Measurements from ENCODE around the gene NSDHL.

Gene NSDHL

DNA sequence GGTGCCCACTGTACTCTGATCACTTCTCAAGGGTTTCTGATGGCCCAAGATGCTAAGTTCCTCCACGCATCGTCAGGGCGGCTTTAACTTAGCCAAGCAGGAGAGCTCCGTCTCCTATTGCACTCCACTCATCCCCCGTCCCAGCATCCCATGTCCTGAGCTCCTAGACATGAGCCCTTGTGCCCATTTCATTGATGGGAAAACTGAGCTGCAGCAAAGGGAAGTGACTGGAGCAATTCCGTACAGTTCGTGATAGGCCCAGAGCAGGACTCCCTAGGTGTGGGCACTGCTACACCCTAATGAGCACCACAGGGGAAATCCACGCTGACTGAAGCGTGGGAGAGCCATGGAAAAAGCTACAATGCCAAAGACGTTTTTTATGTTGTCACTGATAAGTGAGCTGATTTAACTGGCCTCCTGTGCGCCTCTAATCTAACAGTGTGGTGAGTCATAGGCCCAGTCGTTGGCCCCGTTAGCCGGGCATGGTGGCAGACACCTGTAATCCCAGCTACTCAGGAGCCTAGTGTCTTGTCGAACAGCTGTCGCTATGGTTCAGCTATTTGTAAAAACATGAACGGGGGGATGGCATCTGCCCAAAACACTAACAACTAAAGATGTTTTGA lies 14.9 kb downstream of the NSDHL start:
- no peak for DNase-seq

DNA sequence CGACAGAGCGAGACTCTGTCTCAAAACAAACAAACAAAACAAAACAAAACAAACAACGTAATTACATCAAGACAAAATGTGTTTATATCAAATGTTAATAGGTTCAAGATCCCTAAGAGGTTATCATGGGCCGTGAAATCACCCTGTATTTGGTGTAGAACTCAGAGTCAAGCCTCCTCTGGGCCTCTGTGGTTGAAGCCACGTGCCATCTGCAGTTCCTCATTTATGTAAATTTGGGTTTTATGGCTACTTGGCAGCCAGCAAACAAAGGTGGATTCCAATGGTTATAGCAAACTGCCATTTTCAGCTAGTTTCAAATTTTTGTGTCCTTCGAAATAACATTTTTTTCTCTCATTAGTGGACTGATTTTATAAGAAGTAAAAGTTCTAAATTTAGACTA lies 16.4 kb downstream of the NSDHL start:
- DNase-seq, result no peak

DNA sequence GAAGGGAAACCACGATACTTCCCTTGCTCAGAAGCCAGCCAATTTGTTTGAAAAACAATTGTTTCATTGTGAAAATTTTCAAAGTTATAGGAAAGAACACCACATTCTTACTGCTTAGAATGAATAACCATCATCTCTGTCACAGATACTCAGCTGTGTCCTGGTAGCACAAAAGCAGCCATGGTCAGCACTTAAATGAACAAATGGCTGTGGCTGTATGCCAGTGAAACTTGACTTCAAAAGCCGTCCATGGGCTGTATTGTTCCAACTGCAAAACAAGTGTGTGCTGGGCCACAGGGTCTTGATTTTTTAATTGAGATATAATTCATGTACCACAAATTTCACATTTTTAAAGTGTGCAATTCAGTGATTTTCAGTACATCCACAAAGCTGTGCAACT lies 19.6 kb downstream of the NSDHL start:
- DNase-seq, result no peak

DNA sequence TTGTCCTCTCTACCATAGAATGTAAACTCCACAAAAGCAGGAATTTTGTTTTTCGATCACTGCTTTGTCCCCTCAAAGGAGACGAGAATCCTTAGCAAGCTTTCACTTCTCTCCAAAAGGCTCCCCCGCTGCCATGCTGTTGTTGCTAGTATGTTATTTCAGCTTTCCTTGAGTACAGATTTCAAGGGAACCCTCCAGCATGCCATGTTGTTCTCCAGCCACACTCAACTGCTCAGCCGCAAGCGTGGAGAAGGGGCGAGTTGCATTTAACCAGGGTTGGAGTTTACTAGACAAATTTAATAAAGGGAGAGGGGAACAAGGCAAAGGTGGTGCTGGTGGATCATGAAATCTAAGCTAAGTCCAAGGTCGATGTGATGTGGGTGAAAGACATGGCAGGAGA lies 23.1 kb downstream of the NSDHL start:
- no peak for DNase-seq

DNA sequence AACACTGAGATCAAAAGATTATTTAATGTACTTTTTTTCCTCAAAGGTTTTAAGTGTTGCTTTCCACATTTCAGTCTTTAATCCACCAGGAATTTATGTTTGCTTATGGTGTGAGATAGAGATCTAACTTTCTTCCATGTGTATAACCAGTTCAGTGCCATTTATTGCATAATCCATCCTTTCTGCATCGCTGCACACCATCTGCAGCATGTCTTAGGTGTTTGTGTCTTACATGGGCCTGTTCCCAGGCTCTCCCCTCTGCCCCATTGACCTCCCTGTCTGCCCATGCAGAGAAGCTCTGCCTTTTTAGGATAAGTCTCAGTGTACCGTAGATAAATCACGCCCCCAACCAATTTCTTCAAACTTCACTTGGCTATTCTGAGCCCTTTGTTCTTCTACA lies 30.3 kb downstream of the NSDHL start:
- DNase-seq, result no peak

DNA sequence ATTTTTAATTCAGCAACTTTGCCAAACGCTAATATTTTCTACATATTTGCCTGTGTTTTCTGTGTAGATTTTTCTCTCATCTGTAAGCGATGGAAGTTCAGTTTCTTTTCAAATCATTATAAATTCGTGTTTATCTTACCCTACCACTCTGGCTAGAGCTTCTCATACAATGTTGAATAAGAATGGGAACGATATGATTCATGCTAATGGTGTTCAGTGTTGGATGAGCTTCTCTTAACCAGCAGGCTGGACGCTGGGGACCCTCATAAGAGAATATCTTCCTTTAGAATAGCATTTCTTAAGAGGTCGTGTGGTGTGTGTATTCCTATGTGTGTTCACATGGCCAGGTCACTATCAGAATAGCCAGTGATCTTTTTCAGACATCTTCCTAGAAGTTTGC lies 31.0 kb downstream of the NSDHL start:
- no peak for DNase-seq

DNA sequence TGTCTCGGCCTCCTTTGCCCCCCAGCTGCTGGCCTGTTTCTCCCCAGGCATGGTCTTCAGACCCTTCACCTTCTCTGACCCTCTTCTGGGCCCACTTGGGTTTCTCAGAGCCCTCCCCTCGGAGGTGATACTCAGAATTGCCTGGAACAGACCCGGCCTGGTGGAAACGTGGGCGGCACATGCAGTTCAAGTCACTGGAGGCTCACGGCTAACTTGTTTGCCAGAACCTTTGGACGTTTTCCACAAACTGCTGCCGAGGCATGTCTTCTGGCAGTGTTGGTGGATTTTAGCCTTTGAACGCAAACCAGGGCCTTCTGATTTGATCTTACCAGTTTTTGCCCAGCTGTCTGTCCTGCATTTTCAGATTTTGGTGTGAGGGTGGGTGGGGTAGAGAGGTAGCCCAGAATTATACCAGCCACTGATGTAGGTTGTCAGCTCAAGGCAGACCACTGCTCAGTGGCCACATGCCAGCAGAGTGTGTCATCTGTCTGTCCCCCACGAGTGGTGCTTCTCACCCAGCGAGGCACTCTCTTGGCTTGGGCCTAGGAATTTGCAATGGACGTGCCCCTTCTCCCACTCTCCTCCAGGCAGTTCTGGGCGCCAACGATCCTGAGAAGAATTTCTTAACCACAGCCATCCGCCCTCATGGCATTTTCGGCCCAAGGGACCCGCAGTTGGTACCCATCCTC lies 34.5 kb downstream of the NSDHL start:
- DNase-seq, result no peak

DNA sequence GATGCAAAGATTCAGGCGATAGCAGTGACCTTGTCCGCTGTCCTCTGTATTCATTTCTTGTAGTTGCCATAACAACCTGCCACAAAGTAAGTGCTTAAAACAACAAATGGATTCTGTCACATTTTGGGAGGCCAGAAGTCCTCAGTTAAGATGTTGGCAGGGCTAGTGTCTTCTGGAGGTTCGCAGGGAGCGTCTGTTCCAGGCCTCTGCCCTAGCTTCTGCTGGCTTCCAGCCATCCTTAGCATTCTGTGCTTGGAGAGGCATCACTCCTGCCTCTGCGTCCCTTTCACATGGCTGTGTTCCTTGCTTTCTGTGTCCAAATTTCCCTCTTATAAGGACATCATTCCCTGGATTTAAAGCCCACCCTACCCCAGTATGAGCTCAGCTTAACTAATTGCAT lies 35.5 kb downstream of the NSDHL start:
- DNase-seq, result no peak

DNA sequence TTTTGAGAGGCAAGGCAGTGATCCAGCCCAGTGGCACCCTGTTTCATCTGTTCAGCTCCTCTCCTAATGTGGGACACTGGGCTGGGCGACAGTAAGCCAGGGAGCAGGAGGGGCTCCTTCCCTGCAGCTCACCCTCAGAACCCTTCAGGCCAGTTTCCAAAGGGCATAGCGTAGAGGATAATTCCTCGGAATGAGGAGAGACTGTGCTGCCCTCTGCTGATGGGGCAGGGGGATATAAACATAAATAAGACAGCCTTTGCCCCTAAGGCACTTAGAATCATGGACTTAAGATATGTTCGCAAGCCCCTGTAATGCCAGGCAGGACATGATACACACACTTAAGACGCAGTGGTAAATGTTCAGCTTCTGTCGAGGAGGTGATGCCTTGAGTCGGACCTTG lies 39.1 kb downstream of the NSDHL start:
- no peak for DNase-seq

DNA sequence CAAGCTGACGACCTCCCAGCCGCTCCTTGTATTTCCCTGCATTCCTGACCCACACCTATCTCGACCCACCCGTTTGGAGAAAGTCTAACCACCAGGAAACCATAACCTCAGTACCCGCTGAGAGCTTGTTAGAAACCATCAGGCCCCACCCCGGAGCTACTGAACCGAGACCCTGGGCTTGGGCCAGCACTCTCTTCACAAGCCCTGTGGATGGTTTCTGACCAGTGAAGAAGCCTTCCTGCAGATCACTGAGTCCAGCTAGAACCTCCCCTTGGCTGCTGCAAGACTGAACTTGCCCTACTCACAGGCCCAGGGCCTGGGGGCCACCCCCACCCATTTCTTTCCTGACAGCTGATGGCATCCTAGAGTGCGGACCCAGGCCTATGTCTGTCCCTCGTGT lies 40.4 kb downstream of the NSDHL start:
- no peak for DNase-seq

DNA sequence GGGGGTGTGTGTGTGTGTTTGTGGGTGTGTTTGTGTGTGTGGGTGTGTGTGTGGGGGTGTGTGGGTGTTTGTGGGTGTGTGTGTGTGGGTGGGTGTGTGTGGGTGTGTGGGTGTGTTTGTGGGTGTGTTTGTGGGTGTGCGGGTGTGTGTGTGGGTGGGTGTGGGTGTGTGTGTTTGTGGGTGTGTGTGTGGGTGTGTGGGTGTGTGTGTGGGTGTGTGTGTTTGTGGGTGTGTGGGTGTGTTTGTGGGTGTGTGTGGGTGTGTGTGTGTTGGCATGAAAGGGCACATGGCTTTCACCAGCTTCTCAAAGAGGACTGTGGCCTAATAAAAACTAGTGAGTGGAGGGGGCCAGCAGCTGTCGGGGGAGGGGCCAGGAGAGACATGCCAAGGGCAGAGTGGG lies 41.7 kb downstream of the NSDHL start:
- no peak for DNase-seq

DNA sequence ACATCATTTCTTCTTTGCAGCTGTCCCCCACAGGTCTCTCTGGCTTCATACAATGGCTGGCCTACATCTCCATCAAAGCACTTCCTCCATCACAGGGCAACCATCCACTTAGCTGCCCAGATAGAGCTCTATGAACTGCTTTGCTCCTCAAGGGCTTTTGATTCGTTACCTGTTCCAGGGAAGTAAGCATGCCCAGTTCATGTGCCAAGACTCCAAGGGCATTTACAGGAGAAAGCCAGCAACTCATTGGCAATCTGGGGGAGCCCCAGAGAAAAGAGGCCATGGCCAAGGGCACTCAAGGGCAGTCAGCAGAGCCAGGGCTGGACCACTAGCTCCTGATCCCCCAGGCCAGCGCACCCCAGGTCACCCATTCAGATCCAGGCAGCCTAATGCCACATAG lies 42.5 kb downstream of the NSDHL start:
- no peak for DNase-seq

DNA sequence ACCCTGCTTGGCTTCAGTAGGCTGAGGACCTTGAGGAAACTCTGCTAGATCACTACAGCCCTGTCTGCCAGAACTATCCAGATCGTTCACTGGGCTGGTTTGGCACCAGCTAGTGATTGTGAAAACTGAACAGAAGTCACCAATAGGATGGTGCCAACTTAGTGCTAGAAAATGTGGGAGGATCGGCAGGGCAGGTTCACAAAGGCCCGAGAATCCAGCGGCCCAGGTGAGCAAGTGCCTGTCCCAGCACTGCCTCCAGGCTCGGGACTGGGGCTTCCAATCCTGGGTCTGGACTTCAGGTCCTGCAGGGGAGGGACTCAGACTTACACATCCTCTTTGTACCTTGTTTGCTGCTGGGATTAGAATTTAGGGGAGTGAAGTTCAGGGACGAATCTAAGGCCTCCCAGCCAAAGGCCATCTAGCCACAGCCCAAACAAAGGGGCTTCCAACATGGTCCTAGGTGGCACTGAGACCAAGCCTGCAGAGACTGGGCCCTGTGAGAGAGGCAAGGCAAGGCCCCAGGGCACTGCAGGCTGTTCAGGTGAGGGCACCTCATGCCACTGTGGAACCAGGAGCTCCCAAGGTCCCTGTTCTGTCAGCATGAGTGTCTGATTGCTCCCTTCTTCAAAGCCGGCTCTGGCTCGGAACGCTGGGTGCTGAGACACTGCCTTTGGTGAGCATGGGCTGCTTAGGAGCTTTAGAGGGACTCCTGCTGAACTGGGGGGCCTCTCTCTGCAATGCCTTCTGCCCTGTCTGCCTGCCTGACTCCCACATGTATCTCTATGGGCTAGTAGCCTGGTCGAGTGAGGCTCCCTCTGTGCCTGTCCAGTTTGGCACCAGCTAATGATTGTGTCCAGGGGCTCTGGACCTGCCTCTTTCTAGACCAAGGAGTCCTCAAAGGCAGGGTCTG lies 46.3 kb downstream of the NSDHL start:
- no peak for DNase-seq

DNA sequence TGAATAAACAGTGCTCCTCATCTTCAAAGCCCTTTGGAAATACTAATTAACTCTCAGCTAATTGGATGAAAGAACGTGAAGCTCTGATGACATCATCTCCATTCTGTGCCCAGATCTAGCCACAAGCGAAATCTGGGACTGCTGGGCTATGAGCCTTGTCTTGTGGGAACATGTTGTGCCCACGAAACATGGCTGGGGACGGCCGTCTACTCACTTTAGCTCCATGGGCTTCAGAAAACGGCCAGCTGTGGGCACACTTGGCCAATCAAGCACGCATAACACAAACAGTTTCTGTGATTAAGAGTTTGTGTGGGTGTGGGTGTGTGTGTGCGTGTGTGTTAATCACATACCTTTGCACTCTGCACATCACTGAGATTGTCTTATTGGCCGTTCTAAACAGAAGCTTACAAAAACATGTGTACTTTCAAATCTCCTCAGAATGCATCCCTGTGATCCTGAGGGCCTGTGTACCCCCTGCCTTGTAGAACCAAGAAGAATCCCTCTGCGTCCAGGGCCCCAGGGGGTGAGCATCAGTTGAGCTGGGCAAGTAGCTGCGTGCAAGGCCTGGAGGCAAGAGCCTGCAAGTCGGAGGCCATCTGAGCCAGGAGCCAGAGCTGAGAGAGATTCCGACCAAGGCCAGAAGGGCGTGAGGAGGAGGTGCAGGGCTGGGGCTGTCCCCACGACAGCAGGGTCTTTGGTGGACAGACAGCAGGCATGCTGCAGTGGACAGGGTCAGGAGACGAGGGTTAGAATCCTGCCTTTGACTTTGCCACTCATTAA lies 48.3 kb downstream of the NSDHL start:
- DNase-seq, result no peak

DNA sequence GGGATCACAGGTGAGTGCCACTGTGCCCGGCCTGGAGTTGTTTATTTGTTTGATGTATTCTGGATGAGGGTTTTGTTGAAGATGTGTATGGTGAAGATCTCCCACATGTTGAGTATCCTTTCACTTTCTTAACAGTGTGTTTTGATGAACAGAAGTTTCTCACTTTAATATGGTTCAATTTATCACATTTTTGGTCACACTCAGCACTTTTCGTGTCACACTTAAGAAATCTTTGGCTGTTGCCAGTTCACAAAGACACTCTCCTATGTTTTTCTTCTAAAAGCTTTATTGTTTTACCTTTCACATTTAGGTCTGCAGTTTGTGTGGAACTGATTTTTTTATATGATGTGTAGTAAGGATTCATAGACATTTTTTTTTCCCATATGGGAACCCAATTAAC lies 50.4 kb downstream of the NSDHL start:
- no peak for DNase-seq

DNA sequence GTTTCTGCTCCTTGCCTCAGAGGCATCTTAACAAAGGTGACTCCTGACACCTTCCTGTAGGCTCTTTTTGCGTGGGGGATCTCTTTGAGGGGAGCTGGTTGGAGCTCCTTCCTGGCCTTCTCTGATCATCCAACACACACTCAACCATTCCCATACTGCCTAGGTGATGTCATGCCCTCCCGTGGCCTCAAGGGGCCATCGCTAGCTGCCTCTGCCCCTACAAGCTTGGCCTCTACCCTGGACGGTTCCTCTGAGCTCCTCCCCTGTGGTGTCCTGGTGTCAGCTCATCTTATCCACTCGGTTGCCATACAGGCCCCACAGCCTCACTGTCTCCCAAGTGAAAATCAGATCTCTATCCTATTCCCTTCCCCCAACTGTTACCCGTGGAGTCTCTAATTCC lies 53.3 kb downstream of the NSDHL start:
- DNase-seq, result no peak

DNA sequence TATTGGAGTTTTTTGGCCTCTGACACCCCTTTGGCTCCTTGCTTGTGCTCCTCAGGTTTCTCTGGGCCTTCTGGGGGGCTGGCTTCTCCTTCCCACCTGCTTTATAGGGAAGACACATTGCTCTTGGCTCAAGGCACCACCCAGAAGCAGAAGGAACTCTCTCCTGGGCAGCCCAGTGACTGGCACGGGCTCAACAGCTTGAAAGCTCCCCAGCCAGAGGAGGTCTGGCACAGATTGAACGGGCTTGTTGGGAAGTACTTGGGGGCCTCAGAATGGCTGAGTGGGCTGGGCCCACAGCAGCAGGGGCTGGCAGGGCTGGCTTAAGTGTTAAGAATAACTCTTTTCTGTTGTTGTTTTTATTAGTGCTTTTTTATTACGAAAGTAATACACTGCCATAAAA lies 55.9 kb downstream of the NSDHL start:
- no peak for DNase-seq

DNA sequence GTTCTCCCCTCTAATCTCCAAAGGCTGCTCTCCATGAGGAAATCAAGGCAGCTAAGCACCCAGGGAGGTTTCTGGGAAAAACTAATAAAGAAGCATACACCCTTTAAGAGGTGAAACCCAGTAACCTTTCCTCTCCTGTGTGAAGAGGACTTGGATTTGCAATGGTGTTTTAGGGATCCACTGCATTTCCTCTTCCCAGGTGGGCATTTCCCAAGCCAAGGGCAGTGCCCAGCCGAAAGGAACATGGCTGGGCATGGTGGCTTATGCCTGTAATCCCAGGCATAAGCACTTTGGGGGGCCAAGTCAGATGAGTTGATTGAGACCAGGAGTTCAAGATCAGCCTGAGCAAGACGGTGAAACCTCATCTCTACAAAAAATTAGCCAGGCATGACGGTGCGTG lies 61.6 kb downstream of the NSDHL start:
- DNase-seq, result no peak

DNA sequence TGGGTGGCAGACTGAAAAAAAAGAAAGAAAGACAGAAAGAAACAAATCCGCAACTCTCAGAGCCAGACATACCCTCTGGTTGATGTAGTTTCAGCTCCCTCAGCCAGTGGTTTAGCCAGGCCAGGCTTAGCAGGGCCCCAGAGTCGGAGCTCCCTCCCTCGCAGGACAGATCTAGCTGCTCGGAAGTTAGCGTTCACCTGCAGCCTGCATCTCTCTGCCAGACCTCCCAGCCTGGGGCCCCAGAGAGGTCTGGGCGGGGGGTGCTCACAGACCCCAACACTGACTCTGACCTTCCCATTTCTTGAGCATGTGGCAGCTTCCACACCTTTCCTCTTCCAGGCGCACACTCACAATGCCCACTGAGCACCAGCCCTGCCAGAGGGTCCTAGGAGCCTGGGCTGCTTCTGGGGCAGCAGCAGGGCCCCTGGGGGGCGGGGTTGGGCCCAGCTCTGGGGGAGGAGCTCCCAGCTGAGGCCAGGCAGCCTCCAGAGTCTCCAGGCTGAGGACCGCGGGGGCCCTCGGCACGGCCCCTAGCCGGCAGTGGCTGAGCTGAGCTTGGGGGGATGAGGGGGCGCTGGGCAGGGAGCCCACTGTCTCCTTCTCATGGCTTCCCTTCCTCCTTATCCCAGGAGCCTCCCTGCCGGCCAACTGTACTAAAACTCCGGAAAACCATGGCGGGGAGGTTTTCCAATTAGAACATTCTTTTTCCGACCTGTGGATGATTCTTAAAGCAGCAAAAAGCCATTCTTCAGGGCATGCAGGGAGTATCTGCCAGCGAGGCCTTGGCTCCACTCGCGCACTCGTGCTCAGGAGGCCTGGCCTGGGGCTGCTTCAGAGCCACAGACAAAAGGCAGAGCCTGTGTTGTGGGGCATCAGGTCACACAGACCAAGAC lies 62.4 kb downstream of the NSDHL start:
- DNase-seq, result no peak

DNA sequence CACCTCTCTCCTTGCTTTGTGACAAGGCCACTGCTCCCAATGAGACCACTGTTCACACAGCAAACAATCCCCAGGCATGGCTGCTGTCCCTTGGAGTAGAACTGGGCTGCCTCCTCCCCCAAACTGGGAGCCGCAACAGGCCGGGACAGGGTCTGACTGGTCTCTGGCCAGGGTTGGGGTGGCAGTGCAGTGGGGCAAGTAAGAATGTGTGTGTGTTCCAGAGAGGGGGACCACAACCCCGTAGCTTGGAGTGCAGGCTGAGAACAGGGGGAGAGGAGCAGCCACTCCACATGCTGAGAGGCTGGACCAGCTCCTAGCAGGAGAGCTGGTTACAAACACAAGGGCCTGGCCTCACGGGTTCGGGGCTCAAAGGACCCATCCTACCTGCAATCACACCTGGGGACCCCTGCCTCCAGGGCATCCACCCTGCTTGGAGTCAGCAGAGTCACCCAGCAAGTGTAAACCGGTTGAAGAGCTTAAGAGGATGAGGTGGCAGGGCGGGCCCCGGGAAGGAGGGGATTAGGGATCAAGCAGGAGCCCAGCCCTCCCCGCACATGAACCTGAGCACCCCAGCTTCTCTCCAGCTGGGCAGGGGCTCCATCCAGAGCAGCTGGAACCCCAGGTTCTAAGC lies 63.2 kb downstream of the NSDHL start:
- DNase-seq, result no peak

DNA sequence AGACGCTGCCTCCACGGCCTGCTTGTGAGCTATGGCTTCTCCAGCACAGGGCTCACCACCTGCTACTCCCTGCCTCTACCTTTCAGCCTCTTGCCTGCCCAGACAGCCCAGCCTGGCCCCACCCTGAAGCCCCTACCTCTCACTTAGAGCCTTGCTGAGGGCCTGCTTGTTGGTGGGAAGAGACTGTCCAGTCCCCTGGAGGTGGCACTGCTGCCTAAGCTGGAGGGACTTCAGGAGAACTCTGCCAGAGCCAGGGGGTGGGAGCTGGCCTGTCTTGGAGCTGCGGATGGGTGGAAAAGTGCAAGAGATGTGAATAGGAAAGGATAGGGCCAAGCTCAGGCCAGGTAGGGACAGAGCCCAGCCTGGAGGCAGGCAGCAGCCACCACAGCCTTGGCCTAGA lies 64.3 kb downstream of the NSDHL start:
- DNase-seq, result no peak

Data from DMS79 (cell line).